GM23338 (cell line): ENCODE results near the gene PSMG1. TPM values are rescaled to one million over a fixed set of nuclear protein-coding genes. Genes with fewer than 3 reads are reported as not detected.

Experiments
- ATAC-seq: fragments of 200-7000 bp; cut with Tn5 transposase; 3 replicates; pipeline ENCODE4 v1.9.1; 2020
- DNase-seq: peaks from one replicate; pipeline ENCODE4 v3.0.0-alpha.2; 2015; ENCODE audit warnings: low spot score
- H2AFZ ChIP-seq: fragments of 200-600 bp; sonication (generic); 2 replicates; pipeline ENCODE4 v1.8.0; 2016; ENCODE audit warnings: antibody characterized with exemption, mild to moderate bottlenecking, moderate library complexity
- H3F3A ChIP-seq: fragments of 200-600 bp; sonication (generic); replicated peaks from 2 replicates; pipeline ENCODE4 v1.8.0; 2017; ENCODE audit warnings: antibody characterized with exemption, mixed run types, low read depth
- H3K27ac ChIP-seq: fragments of 200-600 bp; sonication (generic); 2 replicates; pipeline ENCODE4 v1.6.1; 2016; ENCODE audit warnings: low read depth
- H3K27me3 ChIP-seq: fragments of 200-600 bp; sonication (generic); 2 replicates; pipeline ENCODE4 v1.8.0; 2016; ENCODE audit warnings: mild to moderate bottlenecking, mixed run types, moderate library complexity; ENCODE audit not compliant: insufficient read depth
- H3K36me3 ChIP-seq: fragments of 200-600 bp; sonication (generic); 2 replicates; pipeline ENCODE4 v1.8.0; 2016; ENCODE audit warnings: mild to moderate bottlenecking; ENCODE audit not compliant: insufficient read depth
- H3K4me1 ChIP-seq: fragments of 200-600 bp; sonication (generic); 2 replicates; pipeline ENCODE4 v1.8.0; 2016; ENCODE audit warnings: mild to moderate bottlenecking, moderate library complexity; ENCODE audit not compliant: insufficient read depth
- H3K4me2 ChIP-seq: fragments of 200-600 bp; sonication (generic); 2 replicates; pipeline ENCODE4 v1.7.1; 2017; ENCODE audit warnings: mixed run types
- H3K4me3 ChIP-seq: fragments of 200-600 bp; sonication (generic); 2 replicates; pipeline ENCODE4 v1.6.1; 2016; ENCODE audit warnings: mixed run types
- H3K79me2 ChIP-seq: fragments of 200-600 bp; sonication (generic); replicated peaks from 2 replicates; pipeline ENCODE4 v1.8.0; 2017; ENCODE audit warnings: mild to moderate bottlenecking; ENCODE audit not compliant: insufficient read depth
- H3K9me2 ChIP-seq: fragments of 200-600 bp; sonication (generic); 2 replicates; pipeline ENCODE4 v1.8.0; 2017; ENCODE audit not compliant: insufficient read depth
- H4K20me1 ChIP-seq: fragments of 200-600 bp; sonication (generic); replicated peaks from 2 replicates; pipeline ENCODE4 v1.8.0; 2017; ENCODE audit warnings: mild to moderate bottlenecking; ENCODE audit not compliant: insufficient read depth
- H3K27ac Mint-ChIP-seq: 2 replicates; pipeline ENCODE4 v1.8.0; 2020; ENCODE audit warnings: inconsistent platforms, mild to moderate bottlenecking, moderate library complexity, mixed read lengths
- H3K27me3 Mint-ChIP-seq: 3 replicates; pipeline ENCODE4 v1.8.0; 2022; ENCODE audit warnings: low read depth, mild to moderate bottlenecking, moderate library complexity, mixed read lengths, inconsistent platforms; ENCODE audit not compliant: insufficient read depth, poor library complexity
- H3K36me3 Mint-ChIP-seq: 3 replicates; pipeline ENCODE4 v1.8.0; 2021; ENCODE audit warnings: low read depth, mild to moderate bottlenecking, inconsistent platforms, moderate library complexity, mixed read lengths
- H3K4me1 Mint-ChIP-seq: 3 replicates; pipeline ENCODE4 v1.8.0; 2020; ENCODE audit warnings: mild to moderate bottlenecking, inconsistent platforms, mixed read lengths
- H3K4me3 Mint-ChIP-seq: 3 replicates; pipeline ENCODE4 v1.8.0; 2021; ENCODE audit warnings: moderate library complexity, mild to moderate bottlenecking, inconsistent platforms, mixed read lengths
- H3K9me3 Mint-ChIP-seq: 3 replicates; pipeline ENCODE4 v1.8.0; 2020; ENCODE audit warnings: moderate library complexity, mild to moderate bottlenecking, inconsistent platforms, mixed read lengths
- CREB1 ChIP-seq: fragments of 250-450 bp; sonication (Bioruptor Pico); IDR thresholded peaks from 2 replicates; pipeline ENCODE4 v1.5.0; 2020; ENCODE audit warnings: low read depth, mild to moderate bottlenecking, moderate library complexity
- CTCF ChIP-seq, 2 experiments: fragments of 200-600 bp in 1 of 2; sonication (generic) in 1 of 2; conservative IDR thresholded peaks; 2 replicates each; pipeline versions ENCODE4 v1.5.1 to v1.6.1; 2016 to 2017; ENCODE audit warnings: antibody characterized with exemption in 2 of 2, low read depth in 2 of 2, mild to moderate bottlenecking in 2 of 2, moderate library complexity in 1 of 2
- ETS1 ChIP-seq: IDR thresholded peaks from 2 replicates; pipeline ENCODE4 v1.6.1; 2016; ENCODE audit warnings: antibody characterized with exemption
- EZH2 ChIP-seq: fragments of 200-600 bp; sonication (generic); IDR thresholded peaks from one replicate; pipeline ENCODE4 v1.8.0; 2017; ENCODE audit warnings: antibody characterized with exemption, mild to moderate bottlenecking, low read depth; ENCODE audit not compliant: unreplicated experiment
- EZH2phosphoT487 ChIP-seq: fragments of 200-600 bp; sonication (generic); IDR thresholded peaks from one replicate; pipeline ENCODE4 v1.8.1; 2018; ENCODE audit warnings: antibody characterized with exemption; ENCODE audit not compliant: unreplicated experiment
- JUNB ChIP-seq: IDR thresholded peaks from one replicate; pipeline ENCODE4 v1.6.1; 2016; ENCODE audit warnings: antibody characterized with exemption; ENCODE audit not compliant: unreplicated experiment
- NANOG ChIP-seq: IDR thresholded peaks from 2 replicates; pipeline ENCODE4 v1.6.1; 2016; ENCODE audit warnings: antibody characterized with exemption, borderline replicate concordance
- POLR2AphosphoS5 ChIP-seq: IDR thresholded peaks from 2 replicates; pipeline ENCODE4 v1.6.1; 2016; ENCODE audit warnings: antibody characterized with exemption, low read depth
- REST ChIP-seq: IDR thresholded peaks from one replicate; pipeline ENCODE4 v1.6.1; 2018; ENCODE audit warnings: antibody characterized with exemption; ENCODE audit not compliant: unreplicated experiment
- STAT1 ChIP-seq: IDR thresholded peaks from one replicate; pipeline ENCODE4 v1.6.1; 2016; ENCODE audit warnings: antibody characterized with exemption; ENCODE audit not compliant: unreplicated experiment
- ZNF114 ChIP-seq: fragments of 250-450 bp; sonication (Bioruptor Pico); IDR thresholded peaks from 2 replicates; pipeline ENCODE4 v1.5.0; 2020; ENCODE audit warnings: mild to moderate bottlenecking, moderate library complexity
- ZNF331 ChIP-seq: fragments of 250-450 bp; sonication (Bioruptor Pico); IDR thresholded peaks from 2 replicates; pipeline ENCODE4 v1.5.0; 2020; ENCODE audit warnings: low read depth, mild to moderate bottlenecking, moderate library complexity
- ZNF462 ChIP-seq: fragments of 250-450 bp; sonication (Bioruptor Pico); IDR thresholded peaks from 2 replicates; pipeline ENCODE4 v1.5.0; 2020; ENCODE audit warnings: mild to moderate bottlenecking, moderate library complexity
- polyA plus RNA-seq: library from polyadenylated mRNA; unstranded; fragments of >200 nt; fragmentation: Nextera tagmentation; extraction: Ambion mirVana; gene quantifications from 2 replicates; pipeline ENCODE4 v1.2.1, GENCODE V29; 2016
- total RNA-seq: library from RNA; depleted of rRNA; stranded (reverse); fragments of >200 nt; shearing (Covaris generic); gene quantifications from 2 replicates; pipeline ENCODE4 v1.2.3, GENCODE V29; 2014

Gene PSMG1
- total and polyA plus RNA-seq, 2 experiments from 2014 or later = 78.4 to 158 TPM

- Histone ChIP-seq H3K27me3 (no peaks in the 10 kb centered on the region), H3K79me2 (no peaks in the 10 kb centered on the region), H3K4me3 (no peak overlapping the region), H3K9me2 (0 out of 2 replicates have a peak, but pooled peaks cover 5% of the 10 kb centered on the region), H3K4me1 (no peaks in the 10 kb centered on the region), H3K27ac (no peak overlapping the region), H4K20me1 (no peaks in the 10 kb centered on the region), H3K4me2 (no peak overlapping the region), H2AFZ (no peak overlapping the region), H3F3A (no peaks in the 10 kb centered on the region), H3K36me3 (no peaks in the 10 kb centered on the region)
- no peaks in the 10 kb centered on the region; the same call in 1 of the 3 replicates for H3K9me3 Mint-ChIP-seq
- no peaks in the 10 kb centered on the region for H3K4me1 Mint-ChIP-seq
- H3K36me3 Mint-ChIP-seq = no peaks in the 10 kb centered on the region; the same call in 2 of the 3 replicates
- ATAC-seq (no peak), DNase-seq (no peak)
- no peak for TF ChIP-seq CREB1 (CRISPR knock-in tag)
- TF ChIP-seq STAT1 = no peak
- TF ChIP-seq ETS1 = no peak
- TF ChIP-seq JUNB = no peak
- TF ChIP-seq ZNF331 (CRISPR knock-in tag) = no peak
- no peak for TF ChIP-seq POLR2AphosphoS5
- TF ChIP-seq EZH2 = no peak
- no peak for TF ChIP-seq ZNF114 (CRISPR knock-in tag)
- TF ChIP-seq ZNF462 (CRISPR knock-in tag) = no peak
- TF ChIP-seq CTCF (conservative IDR thresholded peaks at IDR 0.05; ENCODE audit: low read depth in 2 of 2) = no peak
- no peak for TF ChIP-seq REST
- TF ChIP-seq NANOG = no peak
- no peak for TF ChIP-seq EZH2phosphoT487
- no peaks in the 10 kb centered on the region for H3K27me3 Mint-ChIP-seq
- no peak overlapping the region for H3K27ac Mint-ChIP-seq
- no peak overlapping the region for H3K4me3 Mint-ChIP-seq
Measured at GRCh38 chr21:39149882-39150281, 33.4 kb downstream of the PSMG1 start.
